Measurements from ENCODE around the gene SPDYC. TPM values are rescaled to one million over a fixed set of nuclear protein-coding genes. Genes with fewer than 3 reads are reported as not detected.
A peak's percentile ranks its signal among the peaks of the same experiment; 100 is the strongest.

Gene SPDYC
- total and polyA plus RNA-seq, 9 of the 15 experiments (the other 6 are each of a cell fraction or from before 2014, with no cell fraction given) = 4.4 to 18.8 (median 9.2) TPM

DNA sequence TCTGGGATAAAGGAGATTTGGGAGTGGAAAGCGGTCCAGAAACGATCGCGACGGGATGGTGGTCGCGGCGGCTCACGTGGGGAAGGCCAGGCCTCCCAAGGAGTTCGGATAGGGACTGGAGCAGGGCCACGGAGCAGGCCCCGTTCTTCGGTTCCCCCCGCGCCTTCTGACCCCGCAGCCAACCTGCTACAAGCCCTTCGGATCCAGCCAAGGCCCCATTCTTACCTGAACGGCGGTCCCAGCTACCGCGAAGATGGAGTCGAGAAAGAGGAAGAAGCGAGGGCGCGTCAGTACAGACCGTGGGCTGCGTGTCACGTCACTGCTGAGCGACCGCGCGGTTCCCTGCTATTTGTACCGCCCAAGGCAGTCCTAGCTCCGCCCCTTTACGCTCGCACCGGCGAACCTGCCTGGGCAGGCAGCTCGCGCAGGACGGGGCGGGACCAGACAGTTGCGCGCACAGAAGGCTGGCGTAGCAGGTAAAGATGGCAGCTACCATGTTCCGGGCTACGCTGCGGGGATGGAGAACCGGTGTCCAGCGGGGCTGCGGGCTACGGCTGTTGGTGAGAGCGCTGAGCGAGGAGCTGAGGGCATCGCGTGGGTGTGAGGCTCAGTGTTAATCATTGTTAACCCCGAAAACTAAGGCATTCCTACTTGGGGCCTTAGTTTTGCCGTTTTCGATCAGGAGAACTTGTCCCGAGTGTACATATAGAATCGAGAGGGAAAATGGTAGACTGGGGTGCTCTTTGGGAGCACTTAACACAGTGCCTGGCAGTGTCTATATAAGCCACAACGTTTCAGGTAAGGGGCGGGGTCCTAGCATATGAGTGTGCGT lies 48.0 kb upstream of the SPDYC start, which contains the start of the genes FAU and MRPL49 (continued):
- no peak; the same call in 1 of the 2 replicates for TF ChIP-seq GABPA (tag; conservative IDR thresholded peaks at IDR 0.05; ENCODE audit: low read depth)
- TF ChIP-seq, protein P1, sequence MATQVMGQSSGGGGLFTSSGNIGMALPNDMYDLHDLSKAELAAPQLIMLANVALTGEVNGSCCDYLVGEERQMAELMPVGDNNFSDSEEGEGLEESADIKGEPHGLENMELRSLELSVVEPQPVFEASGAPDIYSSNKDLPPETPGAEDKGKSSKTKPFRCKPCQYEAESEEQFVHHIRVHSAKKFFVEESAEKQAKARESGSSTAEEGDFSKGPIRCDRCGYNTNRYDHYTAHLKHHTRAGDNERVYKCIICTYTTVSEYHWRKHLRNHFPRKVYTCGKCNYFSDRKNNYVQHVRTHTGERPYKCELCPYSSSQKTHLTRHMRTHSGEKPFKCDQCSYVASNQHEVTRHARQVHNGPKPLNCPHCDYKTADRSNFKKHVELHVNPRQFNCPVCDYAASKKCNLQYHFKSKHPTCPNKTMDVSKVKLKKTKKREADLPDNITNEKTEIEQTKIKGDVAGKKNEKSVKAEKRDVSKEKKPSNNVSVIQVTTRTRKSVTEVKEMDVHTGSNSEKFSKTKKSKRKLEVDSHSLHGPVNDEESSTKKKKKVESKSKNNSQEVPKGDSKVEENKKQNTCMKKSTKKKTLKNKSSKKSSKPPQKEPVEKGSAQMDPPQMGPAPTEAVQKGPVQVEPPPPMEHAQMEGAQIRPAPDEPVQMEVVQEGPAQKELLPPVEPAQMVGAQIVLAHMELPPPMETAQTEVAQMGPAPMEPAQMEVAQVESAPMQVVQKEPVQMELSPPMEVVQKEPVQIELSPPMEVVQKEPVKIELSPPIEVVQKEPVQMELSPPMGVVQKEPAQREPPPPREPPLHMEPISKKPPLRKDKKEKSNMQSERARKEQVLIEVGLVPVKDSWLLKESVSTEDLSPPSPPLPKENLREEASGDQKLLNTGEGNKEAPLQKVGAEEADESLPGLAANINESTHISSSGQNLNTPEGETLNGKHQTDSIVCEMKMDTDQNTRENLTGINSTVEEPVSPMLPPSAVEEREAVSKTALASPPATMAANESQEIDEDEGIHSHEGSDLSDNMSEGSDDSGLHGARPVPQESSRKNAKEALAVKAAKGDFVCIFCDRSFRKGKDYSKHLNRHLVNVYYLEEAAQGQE (IDR thresholded peaks at IDR 0.05; ENCODE audit: borderline replicate concordance) = no peak; the same call in 1 of the 2 replicates
- TF ChIP-seq, protein P1 (CRISPR knock-in tag; IDR thresholded peaks at IDR 0.05; ENCODE audit: low read depth) = no peak
- TF ChIP-seq ZSCAN32 (CRISPR knock-in tag; IDR thresholded peaks at IDR 0.05) = no peak
- TF ChIP-seq SRF (CRISPR knock-in tag; IDR thresholded peaks at IDR 0.05) = peak in 1 of 2 experiments; percentile 76; a peak in 1 of 4 replicates
- TF ChIP-seq ZBTB12 (CRISPR knock-in tag; IDR thresholded peaks at IDR 0.05) = peak; percentile 95
- TF ChIP-seq, protein P2, sequence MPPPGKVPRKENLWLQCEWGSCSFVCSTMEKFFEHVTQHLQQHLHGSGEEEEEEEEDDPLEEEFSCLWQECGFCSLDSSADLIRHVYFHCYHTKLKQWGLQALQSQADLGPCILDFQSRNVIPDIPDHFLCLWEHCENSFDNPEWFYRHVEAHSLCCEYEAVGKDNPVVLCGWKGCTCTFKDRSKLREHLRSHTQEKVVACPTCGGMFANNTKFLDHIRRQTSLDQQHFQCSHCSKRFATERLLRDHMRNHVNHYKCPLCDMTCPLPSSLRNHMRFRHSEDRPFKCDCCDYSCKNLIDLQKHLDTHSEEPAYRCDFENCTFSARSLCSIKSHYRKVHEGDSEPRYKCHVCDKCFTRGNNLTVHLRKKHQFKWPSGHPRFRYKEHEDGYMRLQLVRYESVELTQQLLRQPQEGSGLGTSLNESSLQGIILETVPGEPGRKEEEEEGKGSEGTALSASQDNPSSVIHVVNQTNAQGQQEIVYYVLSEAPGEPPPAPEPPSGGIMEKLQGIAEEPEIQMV (tag; conservative IDR thresholded peaks at IDR 0.05; ENCODE audit: low read depth) = no peak
- TF ChIP-seq HNRNPUL1 (IDR thresholded peaks at IDR 0.05; ENCODE audit: low read length) = no peak
- TF ChIP-seq RBM25 (IDR thresholded peaks at IDR 0.05; ENCODE audit: low read depth, low read length, severe bottlenecking) = no peak
- no peak for TF ChIP-seq NCOA2 (IDR thresholded peaks at IDR 0.05; ENCODE audit: partially characterized antibody in 2 of 2)
- TF ChIP-seq TEAD2 (tag; IDR thresholded peaks at IDR 0.05) = no peak
- TF ChIP-seq ZNF551 (CRISPR knock-in tag; IDR thresholded peaks at IDR 0.05) = no peak
- TF ChIP-seq RBM15 (IDR thresholded peaks at IDR 0.05; ENCODE audit: insufficient read depth, low read length) = no peak
